K562 (cell line): ENCODE results near the gene SIDT2. TPM values are rescaled to one million over a fixed set of nuclear protein-coding genes. Genes with fewer than 3 reads are reported as not detected.

Experiments used
- CREBBP ChIP-seq: IDR thresholded peaks from one replicate; pipeline ENCODE4 v1.6.1; 2012; ENCODE audit warnings: low read depth, mild to moderate bottlenecking, control low read depth, inconsistent platforms, low read length
- EP400 ChIP-seq: fragments of 450-650 bp; IDR thresholded peaks from 2 replicates; pipeline ENCODE4 v1.6.1; 2017; ENCODE audit warnings: antibody characterized with exemption, mild to moderate bottlenecking, moderate library complexity
- ETV6 ChIP-seq, 3 experiments: fragments of 150-350 bp in 1 of 3; sonication (generic) in 1 of 3; formaldehyde crosslinking in 1 of 3; IDR thresholded peaks; 2 replicates each; pipeline versions ENCODE4 v1.6.1 to v1.8.0; 2014 to 2022; ENCODE audit warnings: borderline replicate concordance in 2 of 3, low read depth in 2 of 3, antibody characterized with exemption in 1 of 3, low read length in 1 of 3, mild to moderate bottlenecking in 1 of 3, missing genetic modification reagents in 1 of 3
- FOSL1 ChIP-seq: fragments of 200-800 bp; sonication (Bioruptor generic); conservative IDR thresholded peaks from 2 replicates; pipeline ENCODE4 v1.6.1; 2016; ENCODE audit warnings: missing genetic modification characterization, missing compliant biosample characterization
- GTF2E2 ChIP-seq: fragments of 200-800 bp; sonication (Bioruptor generic); IDR thresholded peaks from 2 replicates; pipeline ENCODE4 v1.6.1; 2016; ENCODE audit warnings: missing genetic modification characterization, missing compliant biosample characterization
- HDAC2 ChIP-seq: fragments of 450-650 bp; IDR thresholded peaks from 2 replicates; pipeline ENCODE4 v1.6.1; 2016; ENCODE audit warnings: mild to moderate bottlenecking
- KAT2B ChIP-seq: IDR thresholded peaks from one replicate; pipeline ENCODE4 v1.6.1; 2012; ENCODE audit warnings: low read depth, mild to moderate bottlenecking, control low read depth, inconsistent platforms, low read length, moderate library complexity
- NCOA6 ChIP-seq: fragments of 450-650 bp; IDR thresholded peaks from 2 replicates; pipeline ENCODE4 v1.6.1; 2017; ENCODE audit warnings: mild to moderate bottlenecking
- NFE2 ChIP-seq: IDR thresholded peaks from 2 replicates; pipeline ENCODE4 v1.6.1; 2014; ENCODE audit warnings: antibody characterized with exemption, low read depth
- RFX5 ChIP-seq: IDR thresholded peaks from 2 replicates; pipeline ENCODE4 v1.6.1; 2011; ENCODE audit warnings: low read depth, mild to moderate bottlenecking, improper control_type of control experiment, low read length
- TARDBP ChIP-seq: fragments of 450-650 bp; IDR thresholded peaks from 2 replicates; pipeline ENCODE4 v1.6.1; 2016
- WHSC1 ChIP-seq: IDR thresholded peaks from one replicate; pipeline ENCODE4 v1.6.1; 2012; ENCODE audit warnings: low read length, control low read depth, inconsistent platforms
- ZNF253 ChIP-seq: fragments of 250-450 bp; sonication (Bioruptor Pico); conservative IDR thresholded peaks from 2 replicates; pipeline ENCODE4 v1.6.1; 2021; ENCODE audit warnings: mild to moderate bottlenecking
- polyA plus RNA-seq, 8 experiments: library from polyadenylated mRNA; depleted of rRNA in 4 of 8; stranded (reverse) in 5 of 8; unstranded in 3 of 8; fragments of >200 nt; fragmentation: Nextera tagmentation in 2 of 8; fragmentation: Illumina TruSeq in 1 of 8; extraction: Ambion mirVana in 2 of 8; extraction: Trizol in 1 of 8; gene quantifications; 2 replicates each; pipeline versions ENCODE4 v1.2.1 to v1.2.3, GENCODE V29; 2011 to 2014; ENCODE audit warnings: inconsistent platforms in 1 of 8, missing spikeins in 1 of 8
- total RNA-seq, 7 experiments: library from RNA; depleted of rRNA in 6 of 7; stranded (reverse); fragments of >200 nt in 6 of 7; fragmentation: Illumina TruSeq in 2 of 7; extraction: Trizol in 2 of 7; gene quantifications; 2 replicates each; pipeline versions ENCODE4 v1.2.1 to v1.2.3, GENCODE V29; 2011 to 2021; ENCODE audit warnings: low replicate concordance in 1 of 7
- TF ChIP-seq, protein P1 (sequence below): conservative IDR thresholded peaks from 2 replicates; pipeline ENCODE4 v1.6.1; 2011; ENCODE audit warnings: low read depth, mild to moderate bottlenecking, low read length; ENCODE audit not compliant: control insufficient read depth
- TF ChIP-seq, protein P2 (sequence below): fragments of 250-450 bp; sonication (Bioruptor Pico); IDR thresholded peaks from 2 replicates; pipeline ENCODE4 v1.5.0; 2022; ENCODE audit warnings: mild to moderate bottlenecking
- TF ChIP-seq, protein P3 (sequence below): fragments of 250-450 bp; sonication (Bioruptor Pico); IDR thresholded peaks from 2 replicates; pipeline ENCODE4 v1.8.0; 2022; ENCODE audit warnings: moderate library complexity, mild to moderate bottlenecking, inconsistent platforms
- TF ChIP-seq, protein P4 (sequence below): IDR thresholded peaks from 2 replicates; pipeline ENCODE4 v1.6.1; 2016; ENCODE audit warnings: missing genetic modification characterization, missing compliant biosample characterization
- TF ChIP-seq, protein P5 (sequence below): fragments of 250-450 bp; sonication (Bioruptor Pico); IDR thresholded peaks from 2 replicates; pipeline ENCODE4 v1.8.0; 2021; ENCODE audit warnings: moderate library complexity, mild to moderate bottlenecking, inconsistent platforms

The SIDT2 gene
- total and polyA plus RNA-seq, 9 of the 15 experiments (the other 6 are each of a cell fraction or from before 2014, with no cell fraction given): 2.4 to 20.2 (median 6.5) TPM

DNA sequence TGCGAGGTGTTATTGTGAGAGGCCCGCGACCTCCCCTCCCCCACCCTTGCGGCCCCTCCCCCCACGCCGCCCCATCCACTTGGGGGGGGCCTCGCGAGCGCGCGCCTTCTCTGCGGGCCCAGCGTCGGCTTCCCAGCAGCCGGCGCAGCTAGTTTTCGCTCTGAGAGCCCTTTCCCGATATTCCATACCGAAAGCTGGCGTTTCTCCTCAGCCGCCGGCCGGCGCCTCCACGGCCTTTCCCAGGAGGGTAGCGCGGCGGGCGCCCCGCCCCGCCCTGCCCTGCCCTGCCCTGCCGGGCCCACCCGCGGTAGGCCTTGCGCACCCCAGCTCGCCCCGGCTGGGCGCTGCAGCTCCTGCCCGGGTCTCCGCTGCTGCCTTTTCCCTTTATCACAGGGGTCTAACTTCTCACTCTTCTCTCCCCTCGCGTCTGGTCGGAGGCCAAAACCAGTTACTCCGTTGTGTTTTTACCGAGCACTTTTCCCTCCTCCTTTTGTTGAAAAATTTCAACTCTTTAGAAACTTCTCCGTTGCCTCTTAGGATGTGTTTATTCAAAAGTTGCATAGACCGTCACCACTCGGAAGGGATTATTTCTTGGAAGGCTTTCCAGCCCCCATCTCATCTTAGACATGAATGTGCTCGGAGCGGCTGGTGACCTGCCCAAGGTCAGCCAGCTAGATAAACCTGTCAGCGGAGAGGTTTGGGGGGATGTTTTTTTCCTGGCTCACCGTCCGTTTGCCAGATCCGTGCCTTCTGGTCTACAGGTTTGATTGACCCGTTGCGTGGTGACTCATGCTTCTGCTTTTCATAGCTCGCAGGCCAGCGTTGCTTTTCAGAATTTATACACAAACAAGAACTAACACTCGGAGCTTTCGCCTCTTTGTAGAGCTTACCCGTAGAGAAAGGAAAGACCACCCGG lies 33.8 kb upstream of the SIDT2 start (continued):
- TF ChIP-seq, protein P1, sequence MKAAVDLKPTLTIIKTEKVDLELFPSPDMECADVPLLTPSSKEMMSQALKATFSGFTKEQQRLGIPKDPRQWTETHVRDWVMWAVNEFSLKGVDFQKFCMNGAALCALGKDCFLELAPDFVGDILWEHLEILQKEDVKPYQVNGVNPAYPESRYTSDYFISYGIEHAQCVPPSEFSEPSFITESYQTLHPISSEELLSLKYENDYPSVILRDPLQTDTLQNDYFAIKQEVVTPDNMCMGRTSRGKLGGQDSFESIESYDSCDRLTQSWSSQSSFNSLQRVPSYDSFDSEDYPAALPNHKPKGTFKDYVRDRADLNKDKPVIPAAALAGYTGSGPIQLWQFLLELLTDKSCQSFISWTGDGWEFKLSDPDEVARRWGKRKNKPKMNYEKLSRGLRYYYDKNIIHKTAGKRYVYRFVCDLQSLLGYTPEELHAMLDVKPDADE: no peak
- TF ChIP-seq GTF2E2 (tag) (peak; percentile 67; the same call in 1 of the 2 replicates), WHSC1 (no peak), KAT2B (no peak), RFX5 (no peak), ZNF253 (no peak), EP400 (no peak), NFE2 (no peak; the same call in 1 of the 2 replicates), HDAC2 (no peak), TARDBP (no peak), CREBBP (no peak), ETV6 (IDR thresholded peaks at IDR 0.05; ENCODE audit: borderline replicate concordance in 1 of 2, low read depth in 2 of 2, low read length in 1 of 2) (no peak), ETV6 (CRISPR knock-in tag; IDR thresholded peaks at IDR 0.05; ENCODE audit: borderline replicate concordance) (no peak), NCOA6 (no peak), FOSL1 (tag) (peak; percentile 83)
- TF ChIP-seq, protein P2, sequence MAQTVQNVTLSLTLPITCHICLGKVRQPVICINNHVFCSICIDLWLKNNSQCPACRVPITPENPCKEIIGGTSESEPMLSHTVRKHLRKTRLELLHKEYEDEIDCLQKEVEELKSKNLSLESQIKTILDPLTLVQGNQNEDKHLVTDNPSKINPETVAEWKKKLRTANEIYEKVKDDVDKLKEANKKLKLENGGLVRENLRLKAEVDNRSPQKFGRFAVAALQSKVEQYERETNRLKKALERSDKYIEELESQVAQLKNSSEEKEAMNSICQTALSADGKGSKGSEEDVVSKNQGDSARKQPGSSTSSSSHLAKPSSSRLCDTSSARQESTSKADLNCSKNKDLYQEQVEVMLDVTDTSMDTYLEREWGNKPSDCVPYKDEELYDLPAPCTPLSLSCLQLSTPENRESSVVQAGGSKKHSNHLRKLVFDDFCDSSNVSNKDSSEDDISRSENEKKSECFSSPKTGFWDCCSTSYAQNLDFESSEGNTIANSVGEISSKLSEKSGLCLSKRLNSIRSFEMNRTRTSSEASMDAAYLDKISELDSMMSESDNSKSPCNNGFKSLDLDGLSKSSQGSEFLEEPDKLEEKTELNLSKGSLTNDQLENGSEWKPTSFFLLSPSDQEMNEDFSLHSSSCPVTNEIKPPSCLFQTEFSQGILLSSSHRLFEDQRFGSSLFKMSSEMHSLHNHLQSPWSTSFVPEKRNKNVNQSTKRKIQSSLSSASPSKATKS (CRISPR knock-in tag): no peak
- TF ChIP-seq, protein P3, sequence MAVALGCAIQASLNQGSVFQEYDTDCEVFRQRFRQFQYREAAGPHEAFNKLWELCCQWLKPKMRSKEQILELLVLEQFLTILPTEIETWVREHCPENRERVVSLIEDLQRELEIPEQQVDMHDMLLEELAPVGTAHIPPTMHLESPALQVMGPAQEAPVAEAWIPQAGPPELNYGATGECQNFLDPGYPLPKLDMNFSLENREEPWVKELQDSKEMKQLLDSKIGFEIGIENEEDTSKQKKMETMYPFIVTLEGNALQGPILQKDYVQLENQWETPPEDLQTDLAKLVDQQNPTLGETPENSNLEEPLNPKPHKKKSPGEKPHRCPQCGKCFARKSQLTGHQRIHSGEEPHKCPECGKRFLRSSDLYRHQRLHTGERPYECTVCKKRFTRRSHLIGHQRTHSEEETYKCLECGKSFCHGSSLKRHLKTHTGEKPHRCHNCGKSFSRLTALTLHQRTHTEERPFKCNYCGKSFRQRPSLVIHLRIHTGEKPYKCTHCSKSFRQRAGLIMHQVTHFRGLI (CRISPR knock-in tag): no peak
- TF ChIP-seq, protein P4, sequence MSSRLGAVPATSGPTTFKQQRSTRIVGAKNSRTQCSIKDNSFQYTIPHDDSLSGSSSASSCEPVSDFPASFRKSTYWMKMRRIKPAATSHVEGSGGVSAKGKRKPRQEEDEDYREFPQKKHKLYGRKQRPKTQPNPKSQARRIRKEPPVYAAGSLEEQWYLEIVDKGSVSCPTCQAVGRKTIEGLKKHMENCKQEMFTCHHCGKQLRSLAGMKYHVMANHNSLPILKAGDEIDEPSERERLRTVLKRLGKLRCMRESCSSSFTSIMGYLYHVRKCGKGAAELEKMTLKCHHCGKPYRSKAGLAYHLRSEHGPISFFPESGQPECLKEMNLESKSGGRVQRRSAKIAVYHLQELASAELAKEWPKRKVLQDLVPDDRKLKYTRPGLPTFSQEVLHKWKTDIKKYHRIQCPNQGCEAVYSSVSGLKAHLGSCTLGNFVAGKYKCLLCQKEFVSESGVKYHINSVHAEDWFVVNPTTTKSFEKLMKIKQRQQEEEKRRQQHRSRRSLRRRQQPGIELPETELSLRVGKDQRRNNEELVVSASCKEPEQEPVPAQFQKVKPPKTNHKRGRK (tag): no peak
- TF ChIP-seq, protein P5, sequence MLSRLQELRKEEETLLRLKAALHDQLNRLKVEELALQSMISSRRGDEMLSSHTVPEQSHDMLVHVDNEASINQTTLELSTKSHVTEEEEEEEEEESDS (CRISPR knock-in tag): no peak
